CD4-positive, alpha-beta T cell treated with Interleukin-17A for 1 hour (primary cell): ENCODE results near the gene TSHZ2.
"Not testable (repeated sequence)": the region's sequence is repeated elsewhere in the genome, so short reads cannot be mapped to it uniquely, and the experiment has no call there.

Source experiments
- DNase-seq: peaks from one replicate; pipeline ENCODE4 v3.0.0-alpha.2; 2020

Gene TSHZ2

DNA sequence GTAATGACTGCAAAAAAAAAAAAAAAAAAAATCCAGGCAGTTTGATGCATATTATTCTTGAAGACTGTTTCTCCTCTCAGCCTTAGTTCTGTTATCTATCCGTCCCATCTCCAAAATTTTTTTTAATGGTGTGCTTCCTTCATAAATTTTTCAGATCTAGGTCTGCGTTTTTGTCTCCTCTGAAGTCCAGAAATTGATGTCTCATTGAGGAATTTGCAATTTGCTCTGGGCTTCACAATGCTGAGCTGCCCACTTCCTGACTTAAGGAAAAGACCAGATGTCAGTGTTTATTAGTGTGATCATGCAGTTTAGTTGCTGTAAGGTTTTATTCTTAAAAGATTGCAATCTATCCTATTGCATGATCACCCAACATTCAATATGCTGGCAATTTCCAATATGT is 323.9 kb downstream of the TSHZ2 start:
- DNase-seq, result no peak

- DNase-seq, result no peak
Measured at GRCh38 chr20:53296451-53297153, 324.4 kb downstream of the TSHZ2 start.

DNA sequence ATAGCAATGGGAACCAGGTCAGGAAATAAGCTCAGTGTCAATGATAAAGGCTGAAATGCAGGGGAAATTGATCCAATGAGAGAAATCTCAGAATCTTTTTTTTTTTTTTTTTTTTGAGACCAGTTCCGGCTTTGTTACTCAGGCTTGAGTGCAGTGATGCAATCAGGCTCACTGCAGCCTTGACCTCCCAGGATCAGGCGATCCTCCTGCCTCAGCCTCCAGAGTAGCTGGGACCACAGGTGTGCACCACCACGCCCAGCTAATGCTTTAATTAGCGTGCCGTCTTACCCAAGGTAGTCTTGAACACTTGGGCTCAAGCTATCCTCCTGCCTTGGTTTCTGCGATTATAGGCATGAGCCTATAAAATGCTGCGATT is 325.0 kb downstream of the TSHZ2 start:
- DNase-seq, result no peak

GRCh38 chr20:53298260-53298659 is 326.1 kb downstream of the TSHZ2 start:
- no peak for DNase-seq

- DNase-seq, result no peak
Measured at GRCh38 chr20:53298911-53299310, 326.8 kb downstream of the TSHZ2 start.

DNA sequence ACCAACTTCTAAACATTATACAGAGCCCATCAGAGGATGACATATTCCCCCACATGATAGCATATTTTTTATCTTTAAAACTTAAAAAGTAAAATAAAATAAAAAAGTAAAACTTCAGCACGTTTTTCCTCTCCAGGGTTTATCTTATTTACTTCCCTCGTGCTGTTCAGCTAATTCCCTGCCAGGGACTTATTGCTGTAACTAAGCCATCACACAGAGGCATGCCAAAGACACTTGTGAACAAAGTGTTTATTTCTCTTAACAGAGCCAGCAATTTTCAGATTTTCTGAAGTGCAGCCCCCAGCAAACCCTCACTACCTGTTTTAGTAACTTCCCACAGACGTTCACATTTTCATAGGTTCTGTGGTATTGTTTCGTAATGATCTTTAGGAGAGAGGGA is 327.7 kb downstream of the TSHZ2 start:
- DNase-seq, result no peak

GRCh38 chr20:53301869-53302268 is 329.7 kb downstream of the TSHZ2 start:
- no peak for DNase-seq

DNA sequence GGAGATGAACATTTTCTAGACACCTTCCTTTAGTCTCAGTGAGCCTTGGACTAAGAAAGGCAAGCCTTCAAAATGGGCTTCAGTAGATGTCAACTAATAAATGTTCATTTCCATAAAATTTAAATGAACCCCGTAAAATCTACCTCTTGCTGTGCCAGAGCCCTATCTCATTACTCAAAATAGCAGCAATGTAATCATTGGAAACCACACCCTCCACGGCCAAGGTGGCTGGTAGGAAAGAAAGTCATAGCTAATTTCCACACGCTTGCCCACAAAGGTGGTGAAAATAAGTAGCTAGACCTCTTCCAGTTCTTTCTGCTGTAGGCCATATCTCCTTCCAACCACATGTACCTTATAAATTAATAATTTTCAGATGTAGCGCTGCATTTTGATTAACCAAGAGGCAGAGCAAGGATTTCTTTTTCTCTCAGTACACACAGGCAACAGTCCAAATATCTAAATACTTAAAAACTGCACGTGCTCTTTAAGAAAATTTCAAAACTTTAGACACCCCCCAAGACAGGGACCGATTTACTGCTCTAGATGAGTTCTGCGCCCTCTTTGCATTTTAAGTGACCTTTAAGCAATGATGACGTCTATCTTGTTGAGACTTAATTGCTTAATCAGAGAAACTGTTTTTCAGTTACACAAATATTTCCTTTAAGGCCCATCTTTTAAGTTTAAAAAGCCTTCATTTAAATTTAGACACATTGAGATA is 330.7 kb downstream of the TSHZ2 start:
- no peak for DNase-seq

- no peak for DNase-seq
Measured at GRCh38 chr20:53303413-53303760, 331.2 kb downstream of the TSHZ2 start.

- no peak for DNase-seq
Measured at GRCh38 chr20:53304146-53304545, 332.0 kb downstream of the TSHZ2 start.

- no peak for DNase-seq
Measured at GRCh38 chr20:53306192-53306805, 334.1 kb downstream of the TSHZ2 start.

GRCh38 chr20:53307964-53308597 is 335.9 kb downstream of the TSHZ2 start:
- DNase-seq, result no peak

- no peak for DNase-seq
Measured at GRCh38 chr20:53309515-53309914, 337.4 kb downstream of the TSHZ2 start.

GRCh38 chr20:53312957-53313356 is 340.8 kb downstream of the TSHZ2 start:
- DNase-seq, result no peak

- no peak for DNase-seq
Measured at GRCh38 chr20:53316206-53316937, 344.2 kb downstream of the TSHZ2 start.

DNA sequence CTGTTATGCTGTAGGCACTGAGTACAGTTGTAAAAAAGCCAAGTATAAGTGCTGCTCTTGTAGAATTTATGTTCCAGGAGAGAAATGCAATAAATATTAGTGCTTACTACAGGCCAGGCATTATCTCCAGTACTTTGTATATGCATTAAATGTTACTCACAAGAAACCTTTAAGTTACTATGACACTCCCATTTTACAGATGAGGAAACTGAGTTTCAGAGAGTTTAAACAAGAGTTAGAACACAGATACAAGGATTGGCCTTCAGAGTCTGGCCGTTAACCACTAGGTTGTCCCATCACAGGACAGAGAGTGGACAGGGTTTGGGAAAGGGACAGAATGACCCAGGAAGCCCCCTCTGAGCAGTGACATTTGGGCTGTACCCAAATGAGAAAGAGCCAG is 347.0 kb downstream of the TSHZ2 start:
- DNase-seq, result no peak

GRCh38 chr20:53319716-53320115 is 347.6 kb downstream of the TSHZ2 start:
- DNase-seq, result no peak

DNA sequence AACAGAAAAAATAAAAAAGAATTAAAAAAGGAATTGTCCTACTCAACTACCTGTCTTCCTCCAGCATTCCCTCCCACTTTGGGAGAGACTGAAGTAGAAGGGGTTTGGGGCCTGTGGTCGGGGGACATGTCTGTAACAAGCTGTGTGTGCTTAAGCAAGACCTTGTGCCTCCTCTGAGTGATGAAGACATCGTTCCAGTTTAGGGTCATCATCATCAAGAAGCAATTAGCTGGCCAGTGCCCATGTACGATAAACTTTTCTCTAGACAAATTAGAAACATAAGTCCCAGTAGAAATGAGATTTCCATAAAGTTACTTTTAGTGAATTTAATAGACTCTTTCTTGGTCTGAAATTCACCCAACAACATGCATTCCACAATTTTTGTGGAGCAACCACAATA is 348.5 kb downstream of the TSHZ2 start:
- DNase-seq, result no peak

- DNase-seq, result no peak
Measured at GRCh38 chr20:53321596-53321995, 349.4 kb downstream of the TSHZ2 start.

GRCh38 chr20:53322651-53323050 is 350.5 kb downstream of the TSHZ2 start:
- DNase-seq, result no peak

- DNase-seq, result not testable (repeated sequence)
Measured at GRCh38 chr20:53323460-53323859, 351.3 kb downstream of the TSHZ2 start.

GRCh38 chr20:53324816-53325215 is 352.7 kb downstream of the TSHZ2 start:
- no peak for DNase-seq

DNA sequence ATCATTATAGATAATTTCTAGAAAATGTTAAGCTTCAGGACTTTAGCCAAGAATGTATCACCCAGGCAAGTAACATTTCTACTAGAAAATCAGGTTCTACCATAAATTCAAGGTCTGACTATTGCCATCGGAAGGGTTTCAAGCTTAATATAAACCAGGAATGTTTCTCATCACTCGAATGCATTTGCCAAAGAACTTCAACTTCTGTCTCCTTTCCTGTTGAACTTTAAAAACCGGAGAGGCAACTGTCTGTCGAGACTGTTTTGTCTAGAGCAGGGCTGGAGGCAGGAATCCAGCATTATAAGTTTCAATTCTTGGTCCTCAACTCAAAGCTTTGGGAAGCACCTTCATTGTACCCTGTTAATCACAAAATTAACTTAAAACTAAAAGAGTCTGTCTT is 356.8 kb downstream of the TSHZ2 start:
- DNase-seq, result no peak
